Astrocyte (in vitro differentiated cells and primary cell): Measurements from ENCODE around the gene RTL3.

ENCODE experiments used
- EZH2 ChIP-seq: IDR thresholded peaks from 2 replicates; pipeline ENCODE4 v1.6.1; 2012; ENCODE audit warnings: mild to moderate bottlenecking, low read length, inconsistent platforms; ENCODE audit not compliant: insufficient read depth
- TF ChIP-seq, protein P1 (sequence below): IDR thresholded peaks from 2 replicates; pipeline ENCODE4 v1.5.1; 2011; ENCODE audit warnings: low read depth, mild to moderate bottlenecking, inconsistent platforms, low read length, moderate library complexity; ENCODE audit not compliant: insufficient read depth

DNA sequence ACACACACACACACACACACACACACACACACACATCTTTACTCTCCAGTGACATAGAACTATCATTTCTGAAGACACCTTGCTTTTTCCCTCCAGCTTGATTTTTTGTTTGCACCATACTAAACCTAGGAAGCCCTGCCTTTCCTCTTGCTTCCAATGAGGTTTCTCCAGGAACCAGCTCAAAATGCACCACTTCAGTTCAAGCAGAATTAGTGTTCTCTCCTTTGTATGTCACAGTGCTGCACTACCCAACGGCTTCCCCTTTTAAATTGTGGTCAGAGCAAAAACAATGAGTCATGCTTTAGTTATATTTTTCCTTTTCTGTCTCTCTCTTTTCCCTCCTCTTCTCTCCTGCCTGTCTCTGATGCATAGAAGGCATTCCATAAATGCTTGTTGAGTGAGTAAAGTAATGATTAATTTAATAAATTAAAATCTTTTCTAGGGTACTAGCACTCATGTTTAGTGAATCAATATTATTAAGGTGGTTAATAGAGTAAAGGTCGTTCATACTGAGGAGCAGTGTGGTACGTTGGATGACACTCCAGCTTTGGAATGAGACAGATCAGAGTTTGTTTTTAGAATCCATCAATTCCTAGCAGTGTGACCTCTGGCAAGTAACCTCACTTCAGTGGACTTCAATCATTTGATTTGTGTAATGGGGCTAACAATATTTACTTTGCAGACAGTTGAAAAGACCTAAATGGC lies 5.9 kb downstream of the RTL3 start:
- TF ChIP-seq, protein P1, sequence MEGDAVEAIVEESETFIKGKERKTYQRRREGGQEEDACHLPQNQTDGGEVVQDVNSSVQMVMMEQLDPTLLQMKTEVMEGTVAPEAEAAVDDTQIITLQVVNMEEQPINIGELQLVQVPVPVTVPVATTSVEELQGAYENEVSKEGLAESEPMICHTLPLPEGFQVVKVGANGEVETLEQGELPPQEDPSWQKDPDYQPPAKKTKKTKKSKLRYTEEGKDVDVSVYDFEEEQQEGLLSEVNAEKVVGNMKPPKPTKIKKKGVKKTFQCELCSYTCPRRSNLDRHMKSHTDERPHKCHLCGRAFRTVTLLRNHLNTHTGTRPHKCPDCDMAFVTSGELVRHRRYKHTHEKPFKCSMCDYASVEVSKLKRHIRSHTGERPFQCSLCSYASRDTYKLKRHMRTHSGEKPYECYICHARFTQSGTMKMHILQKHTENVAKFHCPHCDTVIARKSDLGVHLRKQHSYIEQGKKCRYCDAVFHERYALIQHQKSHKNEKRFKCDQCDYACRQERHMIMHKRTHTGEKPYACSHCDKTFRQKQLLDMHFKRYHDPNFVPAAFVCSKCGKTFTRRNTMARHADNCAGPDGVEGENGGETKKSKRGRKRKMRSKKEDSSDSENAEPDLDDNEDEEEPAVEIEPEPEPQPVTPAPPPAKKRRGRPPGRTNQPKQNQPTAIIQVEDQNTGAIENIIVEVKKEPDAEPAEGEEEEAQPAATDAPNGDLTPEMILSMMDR: no peak
- TF ChIP-seq EZH2: no peak
